ENCODE results near the gene LAMTOR3.

Gene LAMTOR3

GRCh38 chr4:99885063-99885664 is 9.1 kb downstream of the LAMTOR3 start:
- peak; percentile 50 to 71 for DNase-seq
- TF ChIP-seq GATA1 (IDR thresholded peaks at IDR 0.05; ENCODE audit: low read depth, low read length) (no peak), POLR2A (IDR thresholded peaks at IDR 0.05; ENCODE audit: low read length) (no peak)

GRCh38 chr4:99879458-99879857 is 14.8 kb downstream of the LAMTOR3 start:
- DNase-seq = no peak
- TF ChIP-seq POLR2A (IDR thresholded peaks at IDR 0.05; ENCODE audit: low read length) = no peak
- no peak for TF ChIP-seq GATA1 (IDR thresholded peaks at IDR 0.05; ENCODE audit: low read depth, low read length)

- TF ChIP-seq POLR2A (IDR thresholded peaks at IDR 0.05; ENCODE audit: low read length) = no peak
- no peak for TF ChIP-seq GATA1 (IDR thresholded peaks at IDR 0.05; ENCODE audit: low read depth, low read length)
- no peak for DNase-seq
Measured at GRCh38 chr4:99878604-99879003, 15.6 kb downstream of the LAMTOR3 start.

GRCh38 chr4:99876946-99877345 is 17.3 kb downstream of the LAMTOR3 start:
- DNase-seq = no peak
- TF ChIP-seq POLR2A (IDR thresholded peaks at IDR 0.05; ENCODE audit: low read length) = no peak
- TF ChIP-seq GATA1 (IDR thresholded peaks at IDR 0.05; ENCODE audit: low read depth, low read length) = no peak

- no peak for DNase-seq
- TF ChIP-seq POLR2A (IDR thresholded peaks at IDR 0.05; ENCODE audit: low read length) (no peak), GATA1 (IDR thresholded peaks at IDR 0.05; ENCODE audit: low read depth, low read length) (no peak)
Measured at GRCh38 chr4:99875071-99875470, 19.2 kb downstream of the LAMTOR3 start.

- no peak for DNase-seq
Measured at GRCh38 chr4:99872570-99872969, 21.7 kb downstream of the LAMTOR3 start.

GRCh38 chr4:99868126-99868596 is 26.1 kb downstream of the LAMTOR3 start:
- TF ChIP-seq GATA1 (IDR thresholded peaks at IDR 0.05; ENCODE audit: low read depth, low read length) (no peak), POLR2A (IDR thresholded peaks at IDR 0.05; ENCODE audit: low read length) (no peak)
- DNase-seq = no peak

More at GRCh38 chr4:99872570-99872969, 21.7 kb downstream of the LAMTOR3 start:
- TF ChIP-seq POLR2A (IDR thresholded peaks at IDR 0.05; ENCODE audit: low read length) = no peak
- TF ChIP-seq GATA1 (IDR thresholded peaks at IDR 0.05; ENCODE audit: low read depth, low read length) = no peak

GRCh38 chr4:99863804-99864203 is 30.4 kb downstream of the LAMTOR3 start:
- DNase-seq = peak in 1 of 2 experiments; percentile 7
- TF ChIP-seq GATA1 (IDR thresholded peaks at IDR 0.05; ENCODE audit: low read depth, low read length) (no peak), POLR2A (IDR thresholded peaks at IDR 0.05; ENCODE audit: low read length) (no peak)

GRCh38 chr4:99861120-99861905 is 32.9 kb downstream of the LAMTOR3 start:
- DNase-seq = no peak

GRCh38 chr4:99860521-99860920 is 33.7 kb downstream of the LAMTOR3 start:
- no peak for TF ChIP-seq POLR2A (IDR thresholded peaks at IDR 0.05; ENCODE audit: low read length)
- TF ChIP-seq GATA1 (IDR thresholded peaks at IDR 0.05; ENCODE audit: low read depth, low read length) = no peak
- no peak for DNase-seq

More at GRCh38 chr4:99861120-99861905, 32.9 kb downstream of the LAMTOR3 start:
- TF ChIP-seq POLR2A (IDR thresholded peaks at IDR 0.05; ENCODE audit: low read length) (no peak), GATA1 (IDR thresholded peaks at IDR 0.05; ENCODE audit: low read depth, low read length) (no peak)

GRCh38 chr4:99859618-99860017 is 34.6 kb downstream of the LAMTOR3 start:
- DNase-seq = no peak
- no peak for TF ChIP-seq GATA1 (IDR thresholded peaks at IDR 0.05; ENCODE audit: low read depth, low read length)
- TF ChIP-seq POLR2A (IDR thresholded peaks at IDR 0.05; ENCODE audit: low read length) = no peak

GRCh38 chr4:99857307-99857706 is 36.9 kb downstream of the LAMTOR3 start:
- no peak for DNase-seq
- TF ChIP-seq GATA1 (IDR thresholded peaks at IDR 0.05; ENCODE audit: low read depth, low read length) = no peak
- TF ChIP-seq POLR2A (IDR thresholded peaks at IDR 0.05; ENCODE audit: low read length) = no peak

GRCh38 chr4:99856166-99856565 is 38.1 kb downstream of the LAMTOR3 start:
- TF ChIP-seq GATA1 (IDR thresholded peaks at IDR 0.05; ENCODE audit: low read depth, low read length) = no peak
- TF ChIP-seq POLR2A (IDR thresholded peaks at IDR 0.05; ENCODE audit: low read length) = no peak
- peak in 1 of 2 experiments; percentile 36 for DNase-seq

- no peak for TF ChIP-seq GATA1 (IDR thresholded peaks at IDR 0.05; ENCODE audit: low read depth, low read length)
- TF ChIP-seq POLR2A (IDR thresholded peaks at IDR 0.05; ENCODE audit: low read length) = no peak
- DNase-seq = peak in 1 of 2 experiments; percentile 28
Measured at GRCh38 chr4:99855678-99856077, 38.5 kb downstream of the LAMTOR3 start.

Measured in erythroblast (primary cell).